ENCODE measurements around the gene ARHGEF12.
A peak's percentile ranks its signal among the peaks of the same experiment; 100 is the strongest.

ARHGEF12 gene

GRCh38 chr11:120335908-120336640, at the start of gene ARHGEF12:
Gene ARHGEF12, plus strand, starts transcription at chr11:120336413. Its CDS starts 831 bp downstream, at chr11:120337244.
- TF ChIP-seq EGR1 (IDR thresholded peaks at IDR 0.05) = no peak
- no peak for TF ChIP-seq USF1 (IDR thresholded peaks at IDR 0.05)
- peak; percentile 65 for TF ChIP-seq TCF12 (IDR thresholded peaks at IDR 0.05; ENCODE audit: low read depth)
- TF ChIP-seq FOXM1 (IDR thresholded peaks at IDR 0.05; ENCODE audit: borderline replicate concordance, low read depth) = peak; percentile 34; the same call in 1 of the 2 replicates
- peak; percentile 8; the same call in 1 of the 2 replicates for TF ChIP-seq CEBPB (IDR thresholded peaks at IDR 0.05)
- TF ChIP-seq NFIC (IDR thresholded peaks at IDR 0.05) = no peak; the same call in 1 of the 2 replicates
- peak; percentile 50; the same call in 1 of the 2 replicates for TF ChIP-seq MAX (IDR thresholded peaks at IDR 0.05)
- peak; percentile 64; the same call in 1 of the 2 replicates for TF ChIP-seq YY1 (IDR thresholded peaks at IDR 0.05; ENCODE audit: low read depth)
- TF ChIP-seq ZBTB7A (IDR thresholded peaks at IDR 0.05; ENCODE audit: low read depth) = peak; percentile 92
- TF ChIP-seq REST (IDR thresholded peaks at IDR 0.05; ENCODE audit: low read depth) = no peak
- TF ChIP-seq EP300 (IDR thresholded peaks at IDR 0.05; ENCODE audit: borderline replicate concordance) = peak; percentile 51; the same call in 1 of the 2 replicates
- TF ChIP-seq RAD21 (IDR thresholded peaks at IDR 0.05; ENCODE audit: low read depth) = peak; percentile 26; the same call in 1 of the 2 replicates
- peak; percentile 89 for TF ChIP-seq TAF1 (IDR thresholded peaks at IDR 0.05; ENCODE audit: low read depth)
- 0 out of 2 replicates have a peak, but pooled peaks have one; percentile 19 for TF ChIP-seq CREB1 (IDR thresholded peaks at IDR 0.05; ENCODE audit: low read depth)
- TF ChIP-seq TEAD4 (IDR thresholded peaks at IDR 0.05) = no peak; the same call in 1 of the 2 replicates

GRCh38 chr11:120288021-120288420, 48.2 kb upstream of the ARHGEF12 start:
- TF ChIP-seq CEBPB (IDR thresholded peaks at IDR 0.05) (no peak), FOXM1 (IDR thresholded peaks at IDR 0.05; ENCODE audit: borderline replicate concordance, low read depth) (no peak)

GRCh38 chr11:120289426-120289825, 46.8 kb upstream of the ARHGEF12 start:
- TF ChIP-seq TEAD4 (IDR thresholded peaks at IDR 0.05) = no peak
- TF ChIP-seq USF1 (IDR thresholded peaks at IDR 0.05) = no peak
- no peak for TF ChIP-seq TCF12 (IDR thresholded peaks at IDR 0.05; ENCODE audit: low read depth)
- no peak for TF ChIP-seq CREB1 (IDR thresholded peaks at IDR 0.05; ENCODE audit: low read depth)
- no peak for TF ChIP-seq CEBPB (IDR thresholded peaks at IDR 0.05)
- TF ChIP-seq YY1 (IDR thresholded peaks at IDR 0.05; ENCODE audit: low read depth) = no peak
- TF ChIP-seq NFIC (IDR thresholded peaks at IDR 0.05) = no peak
- TF ChIP-seq TAF1 (IDR thresholded peaks at IDR 0.05; ENCODE audit: low read depth) = no peak
- TF ChIP-seq ZBTB7A (IDR thresholded peaks at IDR 0.05; ENCODE audit: low read depth) = no peak
- no peak for TF ChIP-seq EGR1 (IDR thresholded peaks at IDR 0.05)

- TF ChIP-seq EP300 (IDR thresholded peaks at IDR 0.05; ENCODE audit: borderline replicate concordance) (no peak), FOXM1 (IDR thresholded peaks at IDR 0.05; ENCODE audit: borderline replicate concordance, low read depth) (no peak), USF1 (IDR thresholded peaks at IDR 0.05) (no peak), EGR1 (IDR thresholded peaks at IDR 0.05) (no peak), NFIC (IDR thresholded peaks at IDR 0.05) (no peak), ZBTB7A (IDR thresholded peaks at IDR 0.05; ENCODE audit: low read depth) (no peak), CREB1 (IDR thresholded peaks at IDR 0.05; ENCODE audit: low read depth) (no peak), CEBPB (IDR thresholded peaks at IDR 0.05) (no peak), MAX (IDR thresholded peaks at IDR 0.05) (no peak), YY1 (IDR thresholded peaks at IDR 0.05; ENCODE audit: low read depth) (no peak)
Measured at GRCh38 chr11:120290956-120291355, 45.3 kb upstream of the ARHGEF12 start.

- TF ChIP-seq ZBTB7A (IDR thresholded peaks at IDR 0.05; ENCODE audit: low read depth) (no peak), CEBPB (IDR thresholded peaks at IDR 0.05) (no peak), RAD21 (IDR thresholded peaks at IDR 0.05; ENCODE audit: low read depth) (no peak), CREB1 (IDR thresholded peaks at IDR 0.05; ENCODE audit: low read depth) (no peak), FOXM1 (IDR thresholded peaks at IDR 0.05; ENCODE audit: borderline replicate concordance, low read depth) (no peak), REST (IDR thresholded peaks at IDR 0.05; ENCODE audit: low read depth) (no peak), TAF1 (IDR thresholded peaks at IDR 0.05; ENCODE audit: low read depth) (no peak), MAX (IDR thresholded peaks at IDR 0.05) (no peak)
Measured at GRCh38 chr11:120293038-120293800, 43.0 kb upstream of the ARHGEF12 start.

Data from Ishikawa (cell line).